OCI-LY7 (cell line): Measurements from ENCODE around the gene RPL3. TPM values are rescaled to one million over a fixed set of nuclear protein-coding genes. Genes with fewer than 3 reads are reported as not detected.

ENCODE experiments used
- BruUV-seq: library from RNA; stranded (reverse); fragments of 400-500 nt; replicated peaks from 2 replicates; lab custom pipeline; 2021; lab: Mats Ljungman, UMichigan
- CTCF ChIA-PET: fragments of 300-600 bp; sonication (Branson Sonifier 250); formaldehyde crosslinking; loops from one replicate; lab custom pipeline; 2022; ENCODE audit warnings: antibody characterized with exemption; ENCODE audit not compliant: unreplicated experiment; lab: Charles Lee
- POLR2A ChIA-PET: fragments of 300-600 bp; sonication (Branson Sonifier 250); formaldehyde crosslinking; loops from one replicate; lab custom pipeline; 2022; ENCODE audit warnings: antibody characterized with exemption; lab: Charles Lee
- DNase-seq: peaks from one replicate; pipeline ENCODE4 v3.0.0-alpha.2; 2015; ENCODE audit warnings: low spot score
- H2AFZ ChIP-seq: fragments of 200-600 bp; sonication (generic), shearing (Covaris generic); 2 replicates; pipeline ENCODE4 v1.6.1; 2014; ENCODE audit warnings: mild to moderate bottlenecking, antibody characterized with exemption, low read length, moderate library complexity
- H3K27ac ChIP-seq: fragments of 200-600 bp; sonication (generic); 2 replicates; pipeline ENCODE4 v1.5.1; 2014; ENCODE audit warnings: mixed run types, low read depth, mild to moderate bottlenecking, moderate library complexity, low read length, inconsistent platforms; ENCODE audit not compliant: poor library complexity, severe bottlenecking
- H3K36me3 ChIP-seq: fragments of 200-600 bp; sonication (generic); 2 replicates; pipeline ENCODE4 v1.6.1; 2014; ENCODE audit warnings: mild to moderate bottlenecking, antibody characterized with exemption, low read length, moderate library complexity, mixed read lengths; ENCODE audit not compliant: insufficient read depth
- H3K4me1 ChIP-seq: fragments of 200-600 bp; sonication (generic); 2 replicates; pipeline ENCODE4 v1.5.1; 2014; ENCODE audit warnings: mild to moderate bottlenecking, low read length; ENCODE audit not compliant: insufficient read depth, poor library complexity, severe bottlenecking
- H3K4me2 ChIP-seq: fragments of 200-600 bp; sonication (generic); 2 replicates; pipeline ENCODE4 v1.6.1; 2014; ENCODE audit warnings: mild to moderate bottlenecking, low read length
- H3K4me3 ChIP-seq: fragments of 200-600 bp; sonication (generic); 2 replicates; pipeline ENCODE4 v1.5.1; 2014; ENCODE audit warnings: mild to moderate bottlenecking, low read depth, low read length; ENCODE audit not compliant: poor library complexity, severe bottlenecking
- H3K79me2 ChIP-seq: fragments of 200-600 bp; sonication (generic); 2 replicates; pipeline ENCODE4 v1.6.1; 2016; ENCODE audit warnings: low read depth, mild to moderate bottlenecking, low read length, moderate library complexity, mixed read lengths; ENCODE audit not compliant: insufficient read depth
- H3K9me2 ChIP-seq: fragments of 200-600 bp; sonication (generic); 2 replicates; pipeline ENCODE4 v1.6.1; 2016; ENCODE audit warnings: mild to moderate bottlenecking, low read length, mixed read lengths; ENCODE audit not compliant: insufficient read depth
- H3K9me3 ChIP-seq: fragments of 200-600 bp; sonication (generic); 2 replicates; pipeline ENCODE4 v1.6.1; 2014; ENCODE audit warnings: mild to moderate bottlenecking, mixed run types, low read length, mixed read lengths
- H4K20me1 ChIP-seq: fragments of 200-600 bp; sonication (generic); 2 replicates; pipeline ENCODE4 v1.6.1; 2014; ENCODE audit warnings: mild to moderate bottlenecking, antibody characterized with exemption, low read length, moderate library complexity, mixed read lengths; ENCODE audit not compliant: insufficient read depth
- CTCF ChIP-seq: fragments of 200-600 bp; sonication (generic); conservative IDR thresholded peaks from 2 replicates; pipeline ENCODE4 v1.5.1; 2014; ENCODE audit warnings: mild to moderate bottlenecking, antibody characterized with exemption, low read length, moderate library complexity, mixed read lengths
- EZH2phosphoT487 ChIP-seq: fragments of 200-600 bp; sonication (generic); IDR thresholded peaks from 2 replicates; pipeline ENCODE4 v1.6.1; 2018; ENCODE audit warnings: low read depth, borderline replicate concordance, mild to moderate bottlenecking, mixed run types, antibody characterized with exemption, low read length, moderate library complexity, mixed read lengths
- intact Hi-C: fragments of 100-400 bp; cut with micrococcal nuclease; formaldehyde crosslinking; loops from one replicate; pipeline ENCODE4 v1.10.0; 2022; ENCODE audit not compliant: unreplicated experiment
- total RNA-seq, 2 experiments: library from RNA; depleted of rRNA in 1 of 2; stranded (reverse); fragments of >200 nt in 1 of 2; shearing (Covaris generic) in 1 of 2; gene quantifications; 2 replicates each; pipeline ENCODE4 v1.2.3, GENCODE V29; 2014 to 2022

The RPL3 gene
- total RNA-seq, 2 experiments from 2014 or later: 2,313 to 2,457 TPM

DNA sequence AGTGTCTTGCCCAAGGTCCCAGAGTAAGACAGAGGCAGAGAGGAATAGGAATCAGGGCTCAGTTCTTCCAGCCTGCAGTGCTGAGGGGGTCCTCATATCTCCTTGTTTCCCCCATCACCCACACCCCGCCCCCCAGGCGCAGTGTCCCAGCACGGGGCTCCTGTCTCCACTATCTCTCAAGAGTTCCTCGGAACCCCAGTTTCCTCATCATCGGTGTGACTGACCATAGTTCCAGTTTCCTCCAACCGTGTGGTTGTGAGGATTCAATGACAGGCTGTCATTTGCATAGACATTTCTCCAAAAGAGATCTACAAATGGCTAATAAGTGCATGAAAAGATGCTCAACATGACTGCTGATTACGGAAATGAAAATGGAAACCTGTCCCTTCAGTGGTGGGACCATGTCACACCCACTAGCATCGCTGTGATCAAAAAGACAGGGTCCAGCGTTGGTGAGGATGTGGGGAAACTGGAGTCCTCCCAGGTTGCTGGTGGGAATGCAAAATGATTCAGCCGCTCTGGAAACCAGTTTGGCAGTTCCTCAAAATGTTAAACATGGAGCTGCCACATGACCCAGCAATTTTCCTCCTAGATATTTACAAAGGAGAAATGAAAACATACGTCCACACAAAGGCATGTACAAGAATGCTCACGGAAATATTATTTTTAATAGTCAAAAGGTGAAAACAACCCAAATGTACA lies 42.8 kb downstream of the RPL3 start:
- intact Hi-C loops: no loop called here
- Histone ChIP-seq H2AFZ (no peak overlapping the region), H3K4me1 (no peaks in the 10 kb centered on the region), H3K9me3 (peaks cover 6% of the 10 kb centered on the region; the same call in 1 of the 2 replicates), H3K4me3 (no peak overlapping the region), H3K9me2 (no peaks in the 10 kb centered on the region), H4K20me1 (no peaks in the 10 kb centered on the region), H3K79me2 (no peaks in the 10 kb centered on the region), H3K27ac (no peak overlapping the region), H3K36me3 (no peaks in the 10 kb centered on the region), H3K4me2 (no peak overlapping the region)
- DNase-seq: no peak
- BruUV-seq: no TSS peak
- POLR2A ChIA-PET: no interaction called here
- no peak for TF ChIP-seq CTCF
- TF ChIP-seq EZH2phosphoT487: no peak
- CTCF ChIA-PET: no interaction called here

DNA sequence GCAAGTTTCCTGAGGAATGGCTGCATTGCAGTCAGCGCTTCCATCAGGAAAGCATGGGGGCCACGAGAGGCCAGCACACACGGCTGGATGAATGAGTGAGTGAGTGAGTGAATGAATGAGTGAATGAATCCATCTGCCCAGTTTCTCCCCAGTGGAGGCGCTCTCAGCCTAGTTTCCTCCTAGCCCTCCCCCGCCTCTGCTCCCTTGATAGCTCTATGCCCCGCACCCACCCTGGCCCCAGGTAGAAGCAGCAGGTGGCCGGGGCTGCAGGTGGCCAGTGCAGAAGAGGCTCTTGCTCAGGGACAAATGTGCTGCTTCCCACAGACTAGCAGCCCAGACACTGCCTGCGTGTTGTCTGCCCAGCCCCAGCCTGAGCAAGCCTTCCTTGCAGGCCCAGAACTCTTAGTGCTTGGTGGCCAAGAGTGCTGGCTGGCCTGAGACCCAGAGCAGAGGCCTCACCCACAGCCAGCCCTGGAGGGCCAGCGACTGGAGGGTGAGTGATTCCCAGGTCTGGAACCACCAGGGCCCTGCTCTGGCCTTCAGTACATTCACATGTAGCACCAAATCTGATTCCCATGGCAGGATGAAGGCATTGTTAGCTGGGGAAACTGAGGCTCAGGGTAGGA lies 43.5 kb downstream of the RPL3 start:
- H4K20me1 ChIP-seq: no peaks in the 10 kb centered on the region
- no peaks in the 10 kb centered on the region for H3K9me2 ChIP-seq
- DNase-seq: no peak
- POLR2A ChIA-PET: no interaction called here
- BruUV-seq: no TSS peak
- no peak overlapping the region for H3K4me2 ChIP-seq
- no peaks in the 10 kb centered on the region for H3K36me3 ChIP-seq
- peaks cover 6% of the 10 kb centered on the region; the same call in 1 of the 2 replicates for H3K9me3 ChIP-seq
- no peak overlapping the region for H3K27ac ChIP-seq
- no peaks in the 10 kb centered on the region for H3K4me1 ChIP-seq
- TF ChIP-seq CTCF (no peak), EZH2phosphoT487 (no peak)
- intact Hi-C loops: no loop called here
- CTCF ChIA-PET: no interaction called here
- H2AFZ ChIP-seq: no peak overlapping the region
- no peak overlapping the region for H3K4me3 ChIP-seq
- no peaks in the 10 kb centered on the region for H3K79me2 ChIP-seq
